Activated CD8-positive, alpha-beta memory T cell treated with anti-CD3 and anti-CD28 coated beads, Interleukin-2, amount 10 ng/mL, durations not matched to agents 7 days and 5 days (primary cell): ENCODE measurements around the gene USP3. TPM values are rescaled to one million over a fixed set of nuclear protein-coding genes. Genes with fewer than 3 reads are reported as not detected.

ENCODE experiments used
- ATAC-seq: fragments of 150-1000 bp; cut with Tn5 transposase; one replicate; pipeline ENCODE4 v1.10.0; 2021; ENCODE audit warnings: moderate library complexity
- CTCF ChIA-PET: fragments of 350-600 bp; sonication (Branson Sonifier 250); formaldehyde crosslinking; loops from one replicate; lab custom pipeline; 2021; ENCODE audit warnings: antibody characterized with exemption; lab: Charles Lee
- DNase-seq: peaks from one replicate; pipeline ENCODE4 v3.0.0-alpha.2; 2020
- H3K27ac Mint-ChIP-seq: one replicate; pipeline ENCODE4 v1.8.0; 2021; ENCODE audit warnings: mild to moderate bottlenecking, mixed read lengths
- H3K27me3 Mint-ChIP-seq: one replicate; pipeline ENCODE4 v1.8.0; 2021; ENCODE audit warnings: mixed read lengths
- H3K36me3 Mint-ChIP-seq: one replicate; pipeline ENCODE4 v1.8.0; 2021; ENCODE audit warnings: mild to moderate bottlenecking, mixed read lengths
- H3K4me1 Mint-ChIP-seq: one replicate; pipeline ENCODE4 v1.8.0; 2021; ENCODE audit warnings: mixed read lengths
- H3K4me3 Mint-ChIP-seq: one replicate; pipeline ENCODE4 v1.8.0; 2021; ENCODE audit warnings: mild to moderate bottlenecking, moderate library complexity, mixed read lengths
- H3K9me3 Mint-ChIP-seq: one replicate; pipeline ENCODE4 v1.8.0; 2022; ENCODE audit warnings: low read depth, mixed read lengths
- total RNA-seq, 2 experiments: library from RNA; stranded (reverse); gene quantifications; one replicate each; pipeline ENCODE4 v1.2.3, GENCODE V29; 2021

The USP3 gene
- total RNA-seq, 2 experiments from 2014 or later, result 50.5 to 67.1 TPM

DNA sequence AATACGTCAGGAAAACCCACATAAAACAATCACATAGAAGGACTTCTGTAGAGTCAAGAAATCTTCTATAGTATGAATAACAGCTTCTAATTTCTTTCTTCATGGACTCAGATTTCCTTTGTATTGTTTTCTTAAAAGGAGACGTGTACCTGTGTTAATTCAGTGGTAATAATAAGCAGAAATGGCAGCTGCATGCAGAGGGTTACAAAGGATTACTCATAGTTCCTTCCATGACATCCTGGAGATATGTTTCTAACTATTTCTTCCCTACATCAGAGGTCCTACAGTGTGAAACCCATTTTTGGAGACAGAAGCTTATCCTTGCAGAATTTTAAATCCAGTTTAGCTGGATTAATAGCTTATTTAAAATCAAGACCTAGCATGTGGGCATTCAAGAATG lies 128.9 kb downstream of the USP3 start:
- CTCF ChIA-PET, result interaction anchor here (0.6 to 1.8 kb wide), 3 partner anchors 23 to 96 kb away, joined by 3 to 5 read pairs (median 3); no protein-coding TSS in a partner anchor
- Mint-ChIP-seq H3K27me3 (no peaks in the 10 kb centered on the region), H3K36me3 (peaks cover 48% of the 10 kb centered on the region), H3K4me1 (peaks cover 9% of the 10 kb centered on the region), H3K9me3 (no peaks in the 10 kb centered on the region), H3K4me3 (no peak overlapping the region), H3K27ac (no peak overlapping the region)
- ATAC-seq (no peak), DNase-seq (no peak)

DNA sequence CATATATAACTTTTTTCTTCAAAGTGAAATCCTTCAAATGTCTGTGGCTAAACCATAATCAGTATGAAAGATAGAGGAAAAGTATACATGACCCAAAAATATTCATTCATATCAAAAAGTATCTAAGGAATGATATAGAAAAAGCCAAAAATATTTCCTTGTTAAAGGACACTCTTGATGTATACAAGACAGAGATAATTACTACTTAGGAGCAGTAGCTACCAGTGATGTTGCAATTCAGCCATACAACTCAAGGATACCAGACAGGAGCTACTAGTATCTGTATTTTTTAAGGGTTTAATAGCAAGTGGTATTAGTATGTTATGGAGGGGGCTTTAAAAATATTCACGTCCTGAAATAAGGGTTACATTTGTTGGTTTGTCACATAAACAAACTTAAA lies 129.8 kb downstream of the USP3 start:
- Mint-ChIP-seq H3K36me3 (peaks cover 49% of the 10 kb centered on the region), H3K27ac (no peak overlapping the region), H3K27me3 (no peaks in the 10 kb centered on the region), H3K4me1 (peaks cover 15% of the 10 kb centered on the region), H3K4me3 (no peak overlapping the region), H3K9me3 (no peaks in the 10 kb centered on the region)
- DNase-seq, result no peak
- CTCF ChIA-PET, result interaction anchor here (0.6 to 1.2 kb wide), 2 partner anchors 34 to 95 kb away, joined by 3 read pairs; no protein-coding TSS in a partner anchor
- no peak for ATAC-seq

DNA sequence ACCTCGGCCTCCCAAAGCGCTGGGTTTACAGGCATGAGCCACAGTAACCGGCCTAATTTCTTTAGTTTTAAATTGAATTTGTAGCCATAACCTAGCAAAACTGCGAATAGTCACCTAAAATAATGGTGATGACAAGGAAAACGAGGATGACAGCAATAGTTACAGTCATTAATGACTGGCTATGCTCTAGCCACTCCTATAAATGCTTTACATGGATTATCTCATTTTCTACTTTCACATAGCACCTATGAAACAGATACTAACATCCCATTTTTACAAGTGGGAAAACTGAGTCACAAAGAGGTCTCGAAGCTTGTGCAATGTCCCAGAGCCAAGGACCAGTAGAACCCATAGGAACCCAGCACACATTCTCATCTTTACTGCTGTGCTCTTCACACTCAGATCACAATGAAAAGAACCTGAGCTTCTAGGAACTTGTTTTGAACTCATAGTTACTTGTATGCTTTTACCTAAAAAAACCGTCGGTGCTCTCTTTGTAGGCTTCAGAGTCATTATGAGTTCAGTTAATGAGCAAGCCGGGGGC lies 132.2 kb downstream of the USP3 start:
- DNase-seq (no peak), ATAC-seq (no peak)
- Mint-ChIP-seq H3K4me1 (peaks cover 15% of the 10 kb centered on the region), H3K9me3 (no peaks in the 10 kb centered on the region), H3K4me3 (no peak overlapping the region), H3K27ac (no peak overlapping the region), H3K27me3 (no peaks in the 10 kb centered on the region), H3K36me3 (peaks cover 56% of the 10 kb centered on the region)
- CTCF ChIA-PET, result no interaction called here

DNA sequence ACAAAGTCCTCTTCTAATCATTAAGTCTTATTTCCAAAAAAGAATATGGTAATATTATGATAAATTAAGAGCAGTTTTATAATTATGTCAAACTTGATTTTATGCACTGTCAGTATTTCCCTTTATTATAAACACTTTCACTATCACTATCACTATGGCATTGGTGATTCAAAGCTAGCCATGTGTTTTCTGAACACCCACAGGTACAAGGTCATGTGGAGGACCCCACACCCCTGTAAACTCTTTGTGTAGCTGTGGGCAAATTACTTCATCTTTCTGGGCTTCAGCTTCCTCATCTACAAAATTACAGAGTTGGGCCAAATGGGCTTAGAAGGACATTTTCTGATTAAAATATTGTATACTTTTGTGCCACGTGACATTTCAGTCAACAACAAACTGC lies 134.4 kb downstream of the USP3 start:
- ATAC-seq (peak; percentile 39), DNase-seq (no peak)
- Mint-ChIP-seq H3K4me3 (no peak overlapping the region), H3K27ac (no peak overlapping the region), H3K36me3 (peaks cover 50% of the 10 kb centered on the region), H3K4me1 (peaks cover 15% of the 10 kb centered on the region), H3K27me3 (no peaks in the 10 kb centered on the region), H3K9me3 (no peaks in the 10 kb centered on the region)
- CTCF ChIA-PET, result interaction anchor here (1.1 to 1.7 kb wide), 2 partner anchors 9 to 306 kb away, joined by 3 to 5 read pairs; no protein-coding TSS in a partner anchor

- Mint-ChIP-seq H3K4me1 (peaks cover 15% of the 10 kb centered on the region), H3K27me3 (no peaks in the 10 kb centered on the region)
These were observed 135.8 kb downstream of the USP3 start for GRCh38 chr15:63640146-63640545.

More at GRCh38 chr15:63640146-63640545, 135.8 kb downstream of the USP3 start:
- H3K4me3 Mint-ChIP-seq, result no peak overlapping the region
- CTCF ChIA-PET, result interaction anchor here (0.6 to 1.3 kb wide), 2 partner anchors 227 to 406 kb away, joined by 3 read pairs; partner anchors contain the start of gene DAPK2
- ATAC-seq (no peak), DNase-seq (no peak)
- H3K27ac Mint-ChIP-seq, result no peak overlapping the region
- no peaks in the 10 kb centered on the region for H3K9me3 Mint-ChIP-seq
- H3K36me3 Mint-ChIP-seq, result peaks cover 52% of the 10 kb centered on the region

Other genes with a start within 250 kb of the USP3 start
- gene APH1B, start 227.0 kb upstream of the USP3 start, total RNA-seq, result 10 to 100 TPM; 12.3 to 13.0 TPM
- under 1 TPM in 1 of 2 experiments, not detected in 1; 0.12 TPM for gene CA12, start 122.7 kb upstream of the USP3 start, total RNA-seq
- under 1 TPM; 0.56 to 0.85 TPM for gene FBXL22, start 92.8 kb downstream of the USP3 start, total RNA-seq